ENCODE results near the gene UQCC3. TPM values are rescaled to one million over a fixed set of nuclear protein-coding genes. Genes with fewer than 3 reads are reported as not detected.
"Not testable (repeated sequence)": the region's sequence is repeated elsewhere in the genome, so short reads cannot be mapped to it uniquely, and the experiment has no call there.

The UQCC3 gene
- total and polyA plus RNA-seq, 2 donors (not counting 1 experiment from before 2014, with no cell fraction given) = 4.7 to 14.0 TPM

- H3K9me3 ChIP-seq (ENCODE audit: control insufficient read depth, insufficient read depth, low read depth, low read length) = no peaks in the 10 kb centered on the region
- no peak overlapping the region for H3K9ac ChIP-seq (ENCODE audit: insufficient read depth, low read length)
- peaks cover 50% of the 10 kb centered on the region for H3K79me2 ChIP-seq (ENCODE audit: control insufficient read depth, insufficient read depth, low read length)
- peaks cover 15% of the 10 kb centered on the region for H3K36me3 ChIP-seq (ENCODE audit: control insufficient read depth, insufficient read depth, low read length)
- H3K27me3 ChIP-seq (ENCODE audit: control insufficient read depth, insufficient read depth, low read length) = no peaks in the 10 kb centered on the region
- H4K20me1 ChIP-seq (ENCODE audit: control insufficient read depth, extremely low read depth, insufficient read depth, low read length) = no peaks in the 10 kb centered on the region
- H2AFZ ChIP-seq (ENCODE audit: low read length) = no peak overlapping the region
- no peak for DNase-seq (ENCODE audit: low read depth in 2 of 2)
- H3K4me2 ChIP-seq (ENCODE audit: extremely low read depth, insufficient read depth, low read length) = no peak overlapping the region
- no peak overlapping the region for H3K4me3 ChIP-seq (replicated peaks in 1 of 4; ENCODE audit: control extremely low read depth in 1 of 4, insufficient read depth in 1 of 4, low read depth in 3 of 4, low read length in 4 of 4)
- H3K4me1 ChIP-seq (ENCODE audit: control insufficient read depth, extremely low read depth, insufficient read depth, low read length) = peaks cover 8% of the 10 kb centered on the region
- TF ChIP-seq CTCF (conservative IDR thresholded peaks at IDR 0.05 in 1 of 2, IDR thresholded peaks at IDR 0.05 in 1 of 2; ENCODE audit: low read depth in 1 of 2, low read length in 2 of 2) = no peak
- TF ChIP-seq EZH2 (IDR thresholded peaks at IDR 0.05; ENCODE audit: low read length, missing control alignments) = no peak
- no peak overlapping the region for H3K27ac ChIP-seq (ENCODE audit: insufficient read depth, low read length)
Observed at GRCh38 chr11:62648185-62648966, 23.1 kb upstream of the UQCC3 start.

GRCh38 chr11:62648967-62649364 is 22.5 kb upstream of the UQCC3 start:
- Histone ChIP-seq H3K9me3 (ENCODE audit: control insufficient read depth, insufficient read depth, low read depth, low read length) (no peaks in the 10 kb centered on the region), H3K9ac (ENCODE audit: insufficient read depth, low read length) (no peak overlapping the region), H3K27ac (ENCODE audit: insufficient read depth, low read length) (no peak overlapping the region), H3K4me3 (replicated peaks in 1 of 4; ENCODE audit: control extremely low read depth in 1 of 4, insufficient read depth in 1 of 4, low read depth in 3 of 4, low read length in 4 of 4) (no peak overlapping the region), H3K4me1 (ENCODE audit: control insufficient read depth, extremely low read depth, insufficient read depth, low read length) (peaks cover 8% of the 10 kb centered on the region), H3K36me3 (ENCODE audit: control insufficient read depth, insufficient read depth, low read length) (peaks cover 13% of the 10 kb centered on the region), H4K20me1 (ENCODE audit: control insufficient read depth, extremely low read depth, insufficient read depth, low read length) (no peaks in the 10 kb centered on the region), H2AFZ (ENCODE audit: low read length) (no peak overlapping the region), H3K27me3 (ENCODE audit: control insufficient read depth, insufficient read depth, low read length) (no peaks in the 10 kb centered on the region), H3K79me2 (ENCODE audit: control insufficient read depth, insufficient read depth, low read length) (peaks cover 44% of the 10 kb centered on the region), H3K4me2 (ENCODE audit: extremely low read depth, insufficient read depth, low read length) (no peak overlapping the region)
- TF ChIP-seq EZH2 (IDR thresholded peaks at IDR 0.05; ENCODE audit: low read length, missing control alignments) = no peak
- no peak for TF ChIP-seq CTCF (conservative IDR thresholded peaks at IDR 0.05 in 1 of 2, IDR thresholded peaks at IDR 0.05 in 1 of 2; ENCODE audit: low read depth in 1 of 2, low read length in 2 of 2)
- DNase-seq (ENCODE audit: low read depth in 2 of 2) = no peak

- H3K9me3 ChIP-seq (ENCODE audit: control insufficient read depth, insufficient read depth, low read depth, low read length) = no peaks in the 10 kb centered on the region
- peaks cover 8% of the 10 kb centered on the region for H3K4me1 ChIP-seq (ENCODE audit: control insufficient read depth, extremely low read depth, insufficient read depth, low read length)
- DNase-seq (ENCODE audit: low read depth in 2 of 2) = no peak
- peaks cover 39% of the 10 kb centered on the region for H3K79me2 ChIP-seq (ENCODE audit: control insufficient read depth, insufficient read depth, low read length)
- TF ChIP-seq CTCF (conservative IDR thresholded peaks at IDR 0.05 in 1 of 2, IDR thresholded peaks at IDR 0.05 in 1 of 2; ENCODE audit: low read depth in 1 of 2, low read length in 2 of 2) (no peak), EZH2 (IDR thresholded peaks at IDR 0.05; ENCODE audit: low read length, missing control alignments) (no peak)
- no peaks in the 10 kb centered on the region for H4K20me1 ChIP-seq (ENCODE audit: control insufficient read depth, extremely low read depth, insufficient read depth, low read length)
- no peak overlapping the region for H3K4me3 ChIP-seq (replicated peaks in 1 of 4; ENCODE audit: control extremely low read depth in 1 of 4, insufficient read depth in 1 of 4, low read depth in 3 of 4, low read length in 4 of 4)
- H3K27ac ChIP-seq (ENCODE audit: insufficient read depth, low read length) = no peak overlapping the region
- no peaks in the 10 kb centered on the region for H3K27me3 ChIP-seq (ENCODE audit: control insufficient read depth, insufficient read depth, low read length)
- H3K9ac ChIP-seq (ENCODE audit: insufficient read depth, low read length) = no peak overlapping the region
- H2AFZ ChIP-seq (ENCODE audit: low read length) = no peak overlapping the region
- no peak overlapping the region for H3K4me2 ChIP-seq (ENCODE audit: extremely low read depth, insufficient read depth, low read length)
- H3K36me3 ChIP-seq (ENCODE audit: control insufficient read depth, insufficient read depth, low read length) = peaks cover 10% of the 10 kb centered on the region
Observed at GRCh38 chr11:62649486-62649885, 22.0 kb upstream of the UQCC3 start.

GRCh38 chr11:62650283-62650682 is 21.2 kb upstream of the UQCC3 start:
- H3K9me3 ChIP-seq (ENCODE audit: control insufficient read depth, insufficient read depth, low read depth, low read length); H3K36me3 ChIP-seq (ENCODE audit: control insufficient read depth, insufficient read depth, low read length); H2AFZ ChIP-seq (ENCODE audit: low read length); H3K27me3 ChIP-seq (ENCODE audit: control insufficient read depth, insufficient read depth, low read length); H3K27ac ChIP-seq (ENCODE audit: insufficient read depth, low read length); H3K9ac ChIP-seq (ENCODE audit: insufficient read depth, low read length); H4K20me1 ChIP-seq (ENCODE audit: control insufficient read depth, extremely low read depth, insufficient read depth, low read length); H3K4me2 ChIP-seq (ENCODE audit: extremely low read depth, insufficient read depth, low read length); H3K4me3 ChIP-seq (replicated peaks in 1 of 4; ENCODE audit: control extremely low read depth in 1 of 4, insufficient read depth in 1 of 4, low read depth in 3 of 4, low read length in 4 of 4); H3K4me1 ChIP-seq (ENCODE audit: control insufficient read depth, extremely low read depth, insufficient read depth, low read length); DNase-seq (ENCODE audit: low read depth in 2 of 2): not testable (repeated sequence)
- H3K79me2 ChIP-seq (ENCODE audit: control insufficient read depth, insufficient read depth, low read length) = peaks cover 32% of the 10 kb centered on the region
